Brain pericyte (primary cell): ENCODE results near the gene SELP.
A peak's percentile ranks its signal among the peaks of the same experiment; 100 is the strongest.

Experiments used
- DNase-seq: peaks from one replicate; pipeline ENCODE4 v3.0.0-alpha.2; 2012; ENCODE audit warnings: low read depth, low spot score

SELP gene

DNA sequence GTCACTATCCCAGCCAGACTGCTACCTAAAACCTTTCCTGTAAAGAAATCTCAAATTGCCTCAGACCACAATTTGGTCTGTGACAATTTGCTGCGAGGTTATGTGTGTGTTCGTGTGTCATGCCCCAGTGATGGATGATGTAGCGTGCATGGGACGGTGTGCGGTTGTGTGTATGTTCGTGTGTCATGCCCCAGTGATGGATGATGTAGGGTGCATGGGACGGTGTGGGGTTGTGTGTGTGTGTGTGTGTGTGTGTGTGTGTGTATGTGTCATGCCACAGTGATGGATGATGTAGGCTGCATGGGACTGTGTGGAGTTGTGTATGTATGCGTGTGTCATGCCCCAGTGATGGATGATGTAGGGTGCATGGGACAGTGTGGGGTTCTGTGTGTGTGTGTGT, 9.4 kb downstream of the SELP start:
- no peak for DNase-seq

DNA sequence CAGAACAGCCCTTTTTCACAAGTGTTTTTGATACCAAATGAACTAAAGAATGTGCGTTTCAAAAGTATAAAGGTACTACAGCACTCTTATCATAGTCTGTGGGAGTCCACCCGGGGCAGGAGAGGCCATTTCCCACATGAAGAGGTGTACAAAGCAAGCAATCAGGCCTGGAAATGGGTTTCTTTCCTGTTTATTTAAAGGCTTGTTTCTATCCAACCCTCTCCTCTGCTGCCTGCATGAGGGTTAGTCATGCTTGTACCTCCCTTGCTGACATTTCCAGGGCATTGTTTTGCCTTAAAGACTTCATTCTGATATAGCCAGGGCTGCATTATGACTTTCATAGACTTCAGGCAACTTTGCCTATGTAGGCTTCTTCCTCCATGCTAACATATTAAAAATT, 11.6 kb downstream of the SELP start:
- no peak for DNase-seq

DNA sequence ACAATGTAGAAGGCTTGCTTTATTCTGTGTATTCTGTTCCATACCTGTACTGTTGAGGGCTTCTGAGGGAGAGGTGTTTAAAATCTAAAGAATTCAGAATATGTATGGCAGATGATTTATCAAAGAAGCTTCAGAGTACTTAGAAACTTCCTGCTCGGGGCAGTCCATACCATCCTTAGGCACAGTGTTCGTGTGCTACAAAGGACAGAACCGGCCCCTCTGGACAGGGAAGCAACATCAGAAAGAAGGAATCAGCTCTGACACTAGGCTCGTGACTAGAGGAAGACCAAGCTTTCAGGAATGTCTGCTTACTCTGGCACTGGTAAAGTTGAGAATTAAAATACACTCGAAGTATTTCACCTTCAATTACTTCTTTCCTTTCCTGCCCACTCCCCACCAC, 14.1 kb downstream of the SELP start:
- DNase-seq = no peak

DNA sequence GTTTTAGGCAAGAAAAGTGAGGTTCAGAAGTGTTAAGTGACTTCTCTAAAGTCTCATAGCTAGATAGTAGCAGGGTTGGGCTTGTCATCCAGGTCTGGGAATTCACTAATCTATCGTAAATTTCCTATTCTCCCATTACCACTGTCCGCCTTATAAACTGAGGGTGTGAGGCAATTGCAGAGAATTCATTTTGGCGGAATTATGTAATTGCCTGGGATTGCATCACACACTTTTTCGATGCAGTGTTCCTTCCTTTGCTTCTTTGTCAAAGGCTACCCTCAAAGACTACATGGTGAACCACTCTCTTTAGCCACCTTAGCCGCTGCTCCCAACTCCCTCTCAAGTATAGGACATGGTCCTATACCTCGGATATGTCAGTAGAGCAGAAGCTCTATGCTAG, 19.1 kb downstream of the SELP start:
- no peak for DNase-seq

DNA sequence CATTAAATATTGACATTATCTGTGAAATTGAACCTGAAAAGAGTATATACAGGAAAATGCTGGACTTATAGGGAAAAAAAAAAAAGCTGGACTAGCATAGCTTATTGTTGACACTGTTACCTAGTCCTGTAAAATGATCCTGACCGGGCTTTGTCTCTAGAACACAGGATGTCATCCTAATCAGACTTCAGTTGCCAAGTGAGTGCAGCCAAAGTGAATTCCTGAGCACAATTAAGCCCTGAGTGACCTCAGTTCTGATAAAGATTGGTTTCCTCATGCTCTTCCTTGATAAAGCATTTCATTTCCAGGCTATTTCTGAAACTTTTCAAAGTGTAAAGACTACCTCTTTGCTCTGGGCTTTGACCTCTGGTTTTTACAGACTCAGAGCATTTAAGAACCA, 19.8 kb downstream of the SELP start:
- DNase-seq = no peak

DNA sequence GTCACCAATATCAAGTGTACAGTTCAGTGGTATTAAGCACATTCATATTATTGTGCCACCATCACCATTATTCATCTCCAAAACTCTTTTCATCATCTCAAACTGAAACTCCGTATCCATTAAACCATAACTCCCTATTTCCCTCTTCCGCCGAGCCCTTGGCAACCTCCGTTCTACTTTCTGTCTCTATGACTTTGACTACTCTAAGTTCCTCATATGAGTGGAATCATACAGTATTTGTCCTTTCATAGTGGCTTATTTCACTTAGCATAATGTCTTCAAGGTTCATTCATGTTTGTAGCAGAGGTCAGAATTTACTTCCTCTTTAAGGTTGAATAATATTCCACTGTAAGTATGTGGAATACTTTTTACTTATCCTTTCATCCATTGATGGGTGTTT, 21.7 kb downstream of the SELP start:
- no peak for DNase-seq

DNA sequence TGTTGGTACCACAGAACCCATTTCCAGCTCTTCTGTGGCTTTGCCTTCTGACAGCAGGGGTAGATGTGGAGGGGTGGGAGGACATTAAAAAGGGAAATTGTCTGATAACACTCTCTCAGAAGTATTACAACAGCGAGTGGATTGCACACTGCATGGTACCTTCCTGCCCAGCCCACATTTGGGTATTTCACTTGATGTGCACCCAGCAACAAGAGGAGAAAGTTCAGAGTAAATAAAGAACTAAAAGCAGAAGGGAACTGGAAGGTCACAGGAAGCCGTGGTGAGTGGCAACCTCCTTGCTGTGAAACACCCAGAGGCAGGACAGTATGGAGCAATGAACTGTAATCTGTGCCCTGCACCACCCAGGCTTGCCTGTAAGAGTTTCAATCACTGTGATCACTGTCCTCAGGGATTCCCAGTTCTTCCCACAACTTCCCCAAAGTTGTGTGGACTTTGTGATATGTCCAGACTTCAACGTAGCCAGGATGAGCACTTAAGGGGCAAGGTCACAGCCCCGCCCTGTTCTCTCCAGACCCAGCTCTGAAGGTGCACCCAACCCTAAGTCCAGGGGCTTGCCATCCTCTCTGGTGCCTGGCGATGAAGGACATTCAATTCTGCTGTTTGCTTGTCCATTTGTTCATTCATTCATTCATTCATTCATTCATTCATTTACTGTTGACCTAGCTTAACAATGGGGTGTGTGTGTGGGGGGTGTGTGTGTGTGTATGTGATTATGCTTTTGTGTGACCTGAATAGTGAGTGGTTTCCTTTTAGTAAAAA, 25.0 kb downstream of the SELP start:
- DNase-seq = no peak

DNA sequence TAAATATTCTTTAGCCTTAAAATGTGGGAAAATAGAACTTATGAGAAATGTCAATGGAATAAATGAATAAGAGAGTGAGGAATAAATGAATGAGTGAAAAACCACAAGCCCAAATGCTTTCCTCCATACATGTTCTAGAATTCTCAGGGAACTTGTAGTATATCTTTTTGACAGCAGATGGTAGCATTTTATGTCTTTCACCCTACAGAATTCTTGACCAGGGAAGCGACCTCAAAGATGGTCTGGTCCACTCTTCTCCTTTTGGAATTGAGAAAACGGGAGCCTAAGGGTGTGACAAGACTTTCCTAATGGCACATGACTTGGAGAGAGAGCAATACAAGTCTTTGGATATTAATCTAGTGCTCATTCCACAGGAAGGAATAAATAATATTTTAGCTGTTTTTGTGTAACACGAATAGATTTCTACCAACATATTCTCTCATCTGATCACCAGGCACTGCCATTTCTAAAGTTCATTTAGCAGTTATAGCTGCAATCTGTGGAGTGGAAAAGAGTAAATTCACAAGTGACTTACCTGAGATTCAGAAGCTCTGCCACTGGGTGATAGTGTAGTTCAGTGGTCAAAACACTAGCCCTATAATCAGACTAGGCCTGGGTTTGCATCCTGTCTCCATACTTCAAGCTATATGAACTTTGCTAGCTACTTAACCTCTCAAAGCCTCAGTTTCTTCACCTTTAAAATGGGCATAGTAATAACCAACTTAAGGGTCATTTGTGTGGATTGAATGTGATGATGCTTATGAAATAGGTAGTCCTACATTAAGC, 28.6 kb downstream of the SELP start:
- DNase-seq = peak; percentile 5

DNA sequence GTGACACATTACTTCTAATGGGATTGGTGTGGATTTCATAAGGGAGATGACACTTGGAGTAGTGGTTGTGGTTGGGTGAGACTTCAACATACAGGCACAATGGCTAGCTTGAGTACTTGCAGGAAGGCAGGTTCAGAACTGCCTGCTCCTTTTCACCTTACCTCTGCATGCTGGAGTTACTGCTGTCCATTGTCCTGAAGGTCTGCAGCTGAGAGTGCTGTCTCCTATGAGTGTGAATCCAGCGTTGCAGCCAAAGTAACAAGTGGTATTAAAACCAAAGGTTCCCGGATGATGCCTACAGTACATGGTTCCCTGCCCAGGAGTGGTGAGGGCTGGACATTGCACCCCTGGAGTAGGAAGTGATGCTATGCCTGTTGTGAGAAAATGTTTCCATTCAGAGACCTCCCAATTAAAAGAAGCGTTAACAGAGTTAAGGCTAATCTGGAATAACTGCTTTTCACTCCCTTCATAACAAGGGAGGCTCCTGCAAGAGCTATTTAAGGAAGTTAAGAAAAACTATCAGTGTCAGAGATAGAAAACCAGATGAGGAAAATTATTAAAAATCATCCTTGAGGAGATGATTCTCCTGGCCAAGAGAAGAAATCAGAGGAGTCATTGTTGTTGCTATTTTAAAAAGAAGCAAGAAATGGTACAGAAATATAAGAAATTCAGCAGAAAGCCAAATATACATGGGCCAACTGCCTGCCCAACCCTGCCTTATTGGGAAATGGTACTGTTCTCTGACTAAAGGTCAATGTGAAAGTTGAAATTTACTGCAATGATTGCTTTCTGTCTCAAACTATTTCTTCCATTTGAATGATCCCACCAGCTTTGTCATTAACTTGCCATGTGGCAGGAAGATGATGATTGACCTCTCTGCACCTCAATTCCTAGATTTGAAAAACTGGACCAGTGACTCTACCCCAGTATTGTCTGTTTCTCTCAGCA, 33.9 kb downstream of the SELP start:
- DNase-seq = no peak

DNA sequence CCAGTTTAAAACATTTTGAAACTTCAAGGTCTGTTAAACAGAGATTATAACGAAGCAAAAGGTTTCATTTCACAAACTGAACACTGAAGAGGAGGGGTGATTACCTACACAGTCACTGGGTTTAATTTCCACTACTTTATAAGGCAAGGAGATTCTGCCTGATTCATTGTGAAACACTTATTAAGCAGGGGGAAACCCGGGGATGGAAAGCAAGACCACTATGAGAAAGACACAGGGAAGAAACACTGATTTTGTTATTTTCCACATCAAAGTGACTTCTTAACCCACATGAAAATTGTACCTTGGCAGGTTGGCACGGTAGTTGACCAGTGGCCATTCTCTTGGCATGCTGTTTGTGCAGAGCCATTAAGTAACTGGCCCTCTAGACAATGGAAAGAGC, 35.5 kb downstream of the SELP start:
- no peak for DNase-seq

DNA sequence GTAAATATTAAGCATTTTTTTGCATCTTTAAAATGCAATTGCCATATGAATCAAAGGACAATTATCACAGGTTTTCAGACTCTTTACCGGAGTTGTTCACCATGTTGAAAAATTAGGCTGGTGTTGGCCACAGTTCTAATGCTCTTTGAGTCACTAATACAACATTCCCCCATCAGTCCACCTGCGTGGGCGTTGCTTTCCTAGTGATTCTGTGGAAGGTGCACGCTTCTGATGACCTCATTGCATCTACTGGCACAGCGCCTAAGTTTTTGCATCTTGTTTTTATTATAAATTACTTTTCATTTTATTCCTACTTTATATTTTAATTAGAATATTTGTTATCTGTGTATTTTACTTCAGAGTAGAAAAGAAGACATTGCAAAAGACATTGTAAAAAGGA, 39.0 kb downstream of the SELP start:
- DNase-seq = no peak

DNA sequence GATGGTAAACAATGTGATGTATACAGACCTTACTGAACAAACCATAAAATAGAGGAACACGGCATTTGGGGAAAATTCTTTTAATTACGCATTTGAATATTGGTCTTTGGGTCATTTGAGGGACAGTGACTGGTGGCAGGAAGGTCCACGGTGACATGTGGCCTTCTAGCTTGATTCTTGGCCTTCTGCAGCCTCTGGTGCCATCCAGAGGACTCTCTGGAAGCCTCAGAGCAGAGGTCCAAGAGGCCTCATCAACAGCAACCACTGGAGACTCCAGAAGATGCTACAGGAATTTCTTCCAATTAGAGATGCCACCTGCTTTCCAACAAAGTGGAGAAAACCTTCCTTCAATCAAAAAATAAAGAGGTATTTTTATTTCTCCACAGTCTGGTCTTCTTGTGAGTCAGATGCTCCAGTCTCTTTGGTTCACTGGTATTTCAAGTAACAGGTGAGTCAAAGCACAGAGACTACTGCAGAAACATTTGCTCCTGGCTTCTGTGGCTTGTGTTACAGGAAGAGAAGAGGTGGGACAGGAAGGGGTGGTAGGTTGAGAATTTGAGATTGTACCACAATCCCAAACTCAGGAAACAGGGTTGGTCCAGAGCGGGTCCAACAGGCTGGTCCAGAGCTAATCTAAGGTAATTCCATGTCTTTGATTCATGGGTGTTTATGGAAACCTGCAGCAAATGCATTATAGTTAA, 41.0 kb downstream of the SELP start:
- DNase-seq = no peak

DNA sequence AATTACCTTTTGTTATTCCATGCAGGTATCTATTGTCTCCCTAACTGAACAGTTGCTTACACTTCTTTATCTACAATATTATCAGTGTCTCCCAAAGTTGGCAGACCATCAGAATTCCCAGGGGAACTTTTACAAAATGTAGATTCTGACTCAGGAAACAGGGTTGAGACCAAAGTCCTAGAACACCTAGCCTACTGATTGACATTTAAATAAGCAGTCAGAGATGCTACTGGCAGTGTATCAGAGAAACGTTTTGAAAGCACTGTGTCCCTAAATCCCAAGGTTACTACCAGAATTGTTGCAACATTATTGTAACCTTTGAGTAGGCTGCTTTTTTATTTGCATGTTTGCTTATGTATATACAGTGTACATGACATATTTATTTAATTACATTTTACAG, 41.8 kb downstream of the SELP start:
- DNase-seq = no peak

DNA sequence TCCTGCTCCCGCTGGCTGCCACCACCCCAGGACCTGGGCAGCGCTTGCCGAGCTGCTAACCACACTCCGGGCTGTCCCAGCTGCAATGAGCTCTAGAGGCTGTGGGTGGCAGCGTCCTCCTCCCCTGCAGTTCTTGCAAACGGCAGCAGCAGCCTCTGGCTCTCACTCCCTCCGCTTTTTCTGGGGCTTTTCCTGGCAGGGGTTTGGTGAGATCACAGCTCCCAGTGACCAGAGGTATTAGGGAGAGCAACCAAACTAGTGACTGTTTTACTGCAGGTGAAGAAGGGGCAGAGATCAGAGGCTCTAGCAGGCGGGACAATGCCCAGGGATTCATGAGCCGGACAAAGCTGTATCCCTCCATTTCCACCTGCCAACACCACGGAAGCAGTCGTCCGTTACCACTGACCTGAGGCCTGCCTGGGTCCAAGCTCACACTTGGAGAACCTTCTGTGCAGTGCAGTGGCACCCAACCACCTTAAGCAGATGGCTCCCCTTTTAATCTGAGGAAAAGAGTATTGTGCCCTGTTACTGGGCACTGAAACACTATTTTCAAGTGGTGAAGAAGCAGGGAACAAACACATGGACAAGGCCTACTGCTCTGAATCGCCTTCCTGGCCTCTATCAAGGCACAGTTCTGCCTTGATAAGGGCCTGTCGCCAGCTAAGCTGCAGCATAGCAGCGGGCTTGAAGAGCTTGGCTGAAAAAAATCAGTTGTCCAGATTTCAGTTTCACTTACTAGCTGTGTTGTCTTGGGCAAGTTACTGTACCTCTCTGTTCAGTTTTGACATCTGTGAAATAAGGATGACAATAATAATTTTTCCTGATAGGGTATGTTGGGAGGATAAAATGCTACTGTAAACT, 43.3 kb downstream of the SELP start, which contains the start of gene F5:
TSS of gene F5 (minus strand) at position 87 of the 861 bp plus-strand sequence. CDS start 95 bp downstream, outside the sequence.
- no peak for DNase-seq

DNA sequence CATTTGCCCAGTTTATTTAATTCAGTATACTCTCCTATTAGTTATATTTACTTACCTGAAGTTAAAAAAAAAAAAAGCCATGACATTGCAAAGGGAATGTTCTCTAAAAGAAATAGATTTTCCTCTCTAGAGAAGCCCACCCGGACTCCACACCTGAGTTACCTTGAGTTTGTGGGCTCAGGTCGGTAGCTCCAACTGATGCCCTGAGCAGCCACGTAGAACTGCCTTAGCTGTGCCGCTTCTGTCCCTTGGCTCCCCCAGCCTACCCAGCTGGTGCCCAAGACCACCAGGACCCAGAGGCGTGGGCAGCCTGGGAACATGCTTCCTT, 43.9 kb downstream of the SELP start:
- DNase-seq = no peak

DNA sequence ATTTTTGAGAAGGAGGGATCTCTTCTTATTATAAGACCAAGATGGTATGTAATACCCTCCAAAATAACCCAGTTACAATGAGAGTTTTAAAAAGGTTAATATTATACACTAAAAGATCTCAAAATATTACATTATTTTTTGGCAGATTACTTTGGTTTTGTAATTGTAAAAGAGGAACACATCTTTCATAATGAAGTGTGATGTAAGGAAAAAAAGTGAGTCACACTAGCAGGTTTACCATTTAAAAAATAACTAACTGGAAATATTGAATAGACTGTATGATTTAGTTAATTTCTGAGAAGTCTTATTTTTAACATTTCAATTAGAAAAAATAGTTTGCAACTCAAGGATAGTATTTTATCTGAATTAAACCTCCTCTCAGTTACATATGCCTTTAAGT, 44.7 kb downstream of the SELP start:
- no peak for DNase-seq

DNA sequence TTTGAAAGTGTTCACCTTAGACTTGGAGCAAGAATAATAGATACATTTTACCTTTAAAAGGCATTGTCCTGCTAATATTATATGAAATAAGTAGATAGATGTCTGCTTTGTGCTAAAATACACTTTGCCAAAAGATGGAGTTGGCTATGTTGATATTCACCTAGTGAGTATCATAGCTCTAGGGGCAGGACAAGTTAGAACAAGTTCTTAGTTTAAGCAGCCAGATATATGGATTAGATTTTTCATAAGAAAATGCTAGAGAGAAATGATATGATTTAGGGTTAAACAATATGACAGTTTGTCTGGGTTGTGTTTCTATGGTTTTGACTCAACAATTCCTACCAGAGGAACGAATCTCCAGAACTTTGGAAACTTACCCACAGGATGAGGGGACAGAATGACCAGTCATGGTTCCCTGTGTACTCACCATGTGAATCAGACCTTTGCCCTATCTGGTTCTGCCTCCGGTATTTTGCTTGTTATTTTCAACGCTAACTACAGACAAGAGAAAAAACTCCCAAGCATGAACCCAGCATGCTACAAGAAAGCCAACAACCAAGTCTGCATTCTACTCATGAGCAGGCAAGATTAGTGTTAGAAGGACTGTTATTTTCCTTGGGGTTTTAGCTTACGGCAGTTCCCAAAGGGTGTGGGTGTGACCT, 45.3 kb downstream of the SELP start:
- DNase-seq = no peak

DNA sequence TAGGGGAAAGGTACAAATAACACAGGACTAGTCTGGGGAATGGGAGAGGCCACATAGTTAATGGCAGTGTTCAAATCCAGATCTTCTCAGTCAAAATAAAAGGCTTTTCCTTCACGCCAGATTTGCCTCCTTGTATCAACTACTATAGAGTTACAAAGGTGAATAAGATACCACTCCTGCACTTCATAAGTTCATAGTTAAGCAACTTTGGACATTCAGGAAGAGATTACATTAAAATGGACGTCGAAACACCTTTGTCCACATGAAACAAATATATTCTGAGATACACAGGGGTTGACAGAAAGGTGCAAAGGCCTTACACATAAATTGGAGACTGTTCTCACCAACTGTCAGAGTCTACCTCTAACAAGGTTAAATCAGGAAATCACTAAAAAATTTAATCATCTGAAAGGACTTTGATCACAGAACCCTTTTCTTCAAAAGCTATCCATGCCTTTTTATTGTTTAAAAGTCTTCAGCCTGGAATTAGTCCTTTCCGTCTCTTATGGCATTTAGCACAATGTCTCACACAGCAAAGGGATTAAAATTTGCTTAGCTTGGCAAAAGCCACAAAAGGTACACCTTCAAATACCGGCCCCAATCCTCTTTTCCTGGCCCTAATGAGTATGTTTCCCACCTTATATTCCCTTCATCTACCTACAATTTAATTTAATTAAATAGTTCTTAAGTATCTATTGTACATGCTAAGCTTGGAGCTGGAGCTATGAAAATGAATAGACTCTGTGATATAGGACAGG, 51.8 kb downstream of the SELP start:
- no peak for DNase-seq

DNA sequence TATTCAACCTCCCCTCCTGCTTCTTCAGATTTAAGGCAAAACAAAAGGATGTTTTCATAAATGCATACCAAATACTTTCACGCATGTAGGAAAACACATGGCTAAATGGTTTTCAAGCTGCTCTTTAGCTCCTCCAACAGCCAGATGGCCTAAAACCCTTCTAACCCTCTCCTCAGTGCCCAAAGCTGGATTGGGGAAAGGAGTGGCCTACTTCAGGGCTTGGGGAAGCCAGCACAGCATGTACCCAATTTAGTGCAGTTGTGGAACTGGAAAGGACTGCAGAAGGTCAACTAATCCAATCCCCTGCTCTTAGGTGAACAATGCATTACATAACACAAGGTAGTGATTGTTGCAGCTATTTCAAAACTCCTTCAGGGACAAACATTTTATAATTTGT, 53.0 kb downstream of the SELP start:
- DNase-seq = peak; percentile 2
